GM12872 (cell line): ENCODE data around the gene RBM23.

Experiments
- TF ChIP-seq, protein P1 (sequence below): IDR thresholded peaks from 3 replicates; pipeline ENCODE4 v1.5.1; 2011; ENCODE audit warnings: low read depth, mild to moderate bottlenecking, low read length, moderate library complexity; ENCODE audit not compliant: insufficient read depth

Gene RBM23

GRCh38 chr14:22923746-22924145 is 4.8 kb upstream of the RBM23 start:
- TF ChIP-seq, protein P1, sequence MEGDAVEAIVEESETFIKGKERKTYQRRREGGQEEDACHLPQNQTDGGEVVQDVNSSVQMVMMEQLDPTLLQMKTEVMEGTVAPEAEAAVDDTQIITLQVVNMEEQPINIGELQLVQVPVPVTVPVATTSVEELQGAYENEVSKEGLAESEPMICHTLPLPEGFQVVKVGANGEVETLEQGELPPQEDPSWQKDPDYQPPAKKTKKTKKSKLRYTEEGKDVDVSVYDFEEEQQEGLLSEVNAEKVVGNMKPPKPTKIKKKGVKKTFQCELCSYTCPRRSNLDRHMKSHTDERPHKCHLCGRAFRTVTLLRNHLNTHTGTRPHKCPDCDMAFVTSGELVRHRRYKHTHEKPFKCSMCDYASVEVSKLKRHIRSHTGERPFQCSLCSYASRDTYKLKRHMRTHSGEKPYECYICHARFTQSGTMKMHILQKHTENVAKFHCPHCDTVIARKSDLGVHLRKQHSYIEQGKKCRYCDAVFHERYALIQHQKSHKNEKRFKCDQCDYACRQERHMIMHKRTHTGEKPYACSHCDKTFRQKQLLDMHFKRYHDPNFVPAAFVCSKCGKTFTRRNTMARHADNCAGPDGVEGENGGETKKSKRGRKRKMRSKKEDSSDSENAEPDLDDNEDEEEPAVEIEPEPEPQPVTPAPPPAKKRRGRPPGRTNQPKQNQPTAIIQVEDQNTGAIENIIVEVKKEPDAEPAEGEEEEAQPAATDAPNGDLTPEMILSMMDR, result no peak

- TF ChIP-seq, protein P1, result no peak
These were observed 3.3 kb upstream of the RBM23 start for GRCh38 chr14:22922294-22922693.

DNA sequence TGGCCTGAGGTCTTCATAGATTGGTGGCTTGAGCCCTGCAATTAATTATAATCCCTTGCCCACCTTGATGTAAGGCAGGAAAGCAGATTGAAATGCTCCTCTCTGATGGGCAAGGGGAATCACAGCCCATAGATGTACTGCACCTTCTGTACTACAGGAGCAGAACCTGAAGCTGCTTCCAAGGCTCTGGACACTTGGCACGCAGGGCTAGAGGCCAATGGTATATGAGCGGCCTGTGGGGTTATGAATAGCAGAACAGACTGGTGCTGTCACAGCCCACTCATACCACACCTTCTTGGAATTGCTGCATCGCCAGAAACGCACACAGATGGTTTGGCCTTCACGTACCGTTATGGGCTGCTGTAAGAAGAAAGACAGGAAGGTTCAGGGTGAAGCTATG is 1.7 kb upstream of the RBM23 start:
- TF ChIP-seq, protein P1, result no peak

DNA sequence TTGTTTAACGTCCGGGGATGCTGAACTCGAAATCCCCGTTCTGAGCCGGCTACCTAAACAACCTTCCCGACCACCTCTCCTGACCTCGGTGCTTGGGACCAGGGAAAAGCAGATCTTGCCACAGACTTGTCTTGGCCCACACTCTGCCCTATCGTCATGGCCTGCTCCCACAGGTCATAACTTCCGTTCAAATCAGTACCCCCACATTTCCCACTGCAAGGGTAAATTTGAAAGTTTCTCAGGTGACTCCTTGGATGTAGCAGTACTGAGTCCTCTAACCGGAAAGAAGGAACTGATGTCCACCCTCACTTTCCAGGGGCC is 612 bp upstream of the RBM23 start:
- TF ChIP-seq, protein P1, result no peak

DNA sequence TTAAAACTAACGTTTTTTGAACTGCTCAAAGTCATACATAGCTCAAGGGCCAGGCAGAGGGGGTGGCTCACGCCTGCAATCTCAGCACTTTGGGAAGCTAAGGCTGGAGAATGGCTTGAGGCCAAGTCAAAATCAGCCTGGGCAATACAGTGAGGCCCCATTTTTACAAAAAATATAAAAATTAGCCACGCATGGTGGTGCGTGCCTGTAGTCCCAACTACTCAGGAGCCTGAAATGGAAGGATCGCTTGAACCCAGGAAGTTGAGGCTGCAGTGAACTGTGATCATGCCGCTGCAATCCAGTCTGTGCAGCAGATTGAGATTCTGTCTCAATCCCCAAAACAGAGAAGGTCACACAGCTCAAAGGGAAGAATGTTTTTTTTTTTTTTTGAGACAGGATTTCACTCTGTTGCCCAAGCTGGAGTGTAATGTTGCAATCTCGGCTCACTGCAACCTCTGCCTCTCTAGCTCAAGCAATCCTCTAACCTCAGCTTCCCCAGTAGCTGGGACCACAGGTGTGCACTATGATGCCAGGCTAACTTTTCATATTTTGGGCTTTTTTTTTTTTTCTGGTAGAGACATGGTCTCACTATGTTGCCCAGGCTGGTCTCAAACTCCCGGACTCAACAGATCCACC is 2.9 kb downstream of the RBM23 start:
- TF ChIP-seq, protein P1, result no peak

- TF ChIP-seq, protein P1, result no peak
These were observed 8.0 kb downstream of the RBM23 start for GRCh38 chr14:22910916-22911315.

GRCh38 chr14:22908601-22909000 is 10.3 kb downstream of the RBM23 start:
- TF ChIP-seq, protein P1, result no peak
